Measurements from ENCODE around the gene CNKSR3.

CNKSR3 gene

GRCh38 chr6:154453329-154453728, 57.2 kb downstream of the CNKSR3 start:
- Histone ChIP-seq H3K27me3 (replicated peaks; ENCODE audit: control insufficient read depth, insufficient read depth, low read length) (no peaks in the 10 kb centered on the region), H3K4me3 (replicated peaks; ENCODE audit: low read depth, low read length) (no peak overlapping the region), H3K36me3 (ENCODE audit: control insufficient read depth, insufficient read depth, low read length) (no peaks in the 10 kb centered on the region)
- no peak for DNase-seq (ENCODE audit: extremely low read depth, insufficient read length)
- TF ChIP-seq, protein P1, sequence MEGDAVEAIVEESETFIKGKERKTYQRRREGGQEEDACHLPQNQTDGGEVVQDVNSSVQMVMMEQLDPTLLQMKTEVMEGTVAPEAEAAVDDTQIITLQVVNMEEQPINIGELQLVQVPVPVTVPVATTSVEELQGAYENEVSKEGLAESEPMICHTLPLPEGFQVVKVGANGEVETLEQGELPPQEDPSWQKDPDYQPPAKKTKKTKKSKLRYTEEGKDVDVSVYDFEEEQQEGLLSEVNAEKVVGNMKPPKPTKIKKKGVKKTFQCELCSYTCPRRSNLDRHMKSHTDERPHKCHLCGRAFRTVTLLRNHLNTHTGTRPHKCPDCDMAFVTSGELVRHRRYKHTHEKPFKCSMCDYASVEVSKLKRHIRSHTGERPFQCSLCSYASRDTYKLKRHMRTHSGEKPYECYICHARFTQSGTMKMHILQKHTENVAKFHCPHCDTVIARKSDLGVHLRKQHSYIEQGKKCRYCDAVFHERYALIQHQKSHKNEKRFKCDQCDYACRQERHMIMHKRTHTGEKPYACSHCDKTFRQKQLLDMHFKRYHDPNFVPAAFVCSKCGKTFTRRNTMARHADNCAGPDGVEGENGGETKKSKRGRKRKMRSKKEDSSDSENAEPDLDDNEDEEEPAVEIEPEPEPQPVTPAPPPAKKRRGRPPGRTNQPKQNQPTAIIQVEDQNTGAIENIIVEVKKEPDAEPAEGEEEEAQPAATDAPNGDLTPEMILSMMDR (IDR thresholded peaks at IDR 0.05; ENCODE audit: insufficient read depth, low read length, poor library complexity, severe bottlenecking): no peak

GRCh38 chr6:154450498-154450897, 60.0 kb downstream of the CNKSR3 start:
- no peaks in the 10 kb centered on the region for H3K36me3 ChIP-seq (ENCODE audit: control insufficient read depth, insufficient read depth, low read length)
- no peaks in the 10 kb centered on the region for H3K27me3 ChIP-seq (replicated peaks; ENCODE audit: control insufficient read depth, insufficient read depth, low read length)
- H3K4me3 ChIP-seq (replicated peaks; ENCODE audit: low read depth, low read length): no peak overlapping the region
- no peak for DNase-seq (ENCODE audit: extremely low read depth, insufficient read length)
- TF ChIP-seq, protein P1 (IDR thresholded peaks at IDR 0.05; ENCODE audit: insufficient read depth, low read length, poor library complexity, severe bottlenecking): no peak

DNA sequence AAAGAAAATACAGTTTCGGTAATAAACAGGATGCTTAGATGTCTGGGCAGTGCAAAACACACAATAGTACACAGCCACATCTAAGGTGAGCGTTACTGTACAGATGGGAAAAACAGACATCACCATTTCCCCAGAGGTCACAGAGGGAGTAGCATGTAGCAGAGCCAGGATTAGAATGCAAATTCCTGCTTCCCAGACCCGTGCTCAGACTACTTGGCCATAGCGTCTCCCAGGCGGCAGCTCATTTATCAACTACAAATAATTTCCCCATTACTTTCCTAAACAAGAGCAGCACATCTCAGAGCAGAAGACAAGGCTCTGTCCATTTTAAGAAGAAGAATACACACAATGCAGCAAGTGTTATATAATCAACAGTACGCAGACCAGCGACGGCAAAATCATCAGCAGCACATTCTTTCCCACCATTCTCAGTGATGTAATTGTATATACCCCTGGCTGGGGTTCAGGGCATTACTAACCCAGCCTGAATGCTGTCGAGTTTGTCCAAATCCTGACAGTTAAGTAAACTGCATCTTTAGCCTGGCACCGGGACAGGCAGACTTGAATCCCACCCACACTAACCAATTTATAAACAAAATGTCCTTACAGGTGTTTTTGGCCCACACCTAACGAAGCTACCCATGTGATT, 61.9 kb downstream of the CNKSR3 start:
- Histone ChIP-seq H3K27me3 (replicated peaks; ENCODE audit: control insufficient read depth, insufficient read depth, low read length) (no peaks in the 10 kb centered on the region), H3K36me3 (ENCODE audit: control insufficient read depth, insufficient read depth, low read length) (no peaks in the 10 kb centered on the region), H3K4me3 (replicated peaks; ENCODE audit: low read depth, low read length) (no peak overlapping the region)
- DNase-seq (ENCODE audit: extremely low read depth, insufficient read length): no peak
- TF ChIP-seq, protein P1 (IDR thresholded peaks at IDR 0.05; ENCODE audit: insufficient read depth, low read length, poor library complexity, severe bottlenecking): no peak

DNA sequence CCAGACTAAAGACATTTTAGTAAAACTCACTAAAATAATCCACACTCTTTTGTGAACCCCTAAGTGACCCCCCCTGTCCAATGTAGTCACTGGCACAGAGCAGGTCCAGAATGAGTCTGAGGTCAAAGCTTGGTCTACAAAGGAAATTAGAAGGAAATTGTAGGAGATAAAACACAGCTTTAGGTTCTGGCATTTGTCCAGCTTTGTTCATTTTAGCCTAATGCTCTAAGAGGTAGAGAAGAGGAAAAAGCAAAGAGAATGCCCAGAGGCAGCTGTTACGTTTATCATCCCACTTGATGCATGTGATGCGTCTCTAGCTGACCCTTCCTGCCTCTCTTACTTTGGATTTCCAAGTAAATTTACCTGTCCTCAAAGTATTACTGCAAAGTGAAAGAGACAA, 62.5 kb downstream of the CNKSR3 start:
- DNase-seq (ENCODE audit: extremely low read depth, insufficient read length): no peak
- Histone ChIP-seq H3K36me3 (ENCODE audit: control insufficient read depth, insufficient read depth, low read length) (no peaks in the 10 kb centered on the region), H3K27me3 (replicated peaks; ENCODE audit: control insufficient read depth, insufficient read depth, low read length) (no peaks in the 10 kb centered on the region), H3K4me3 (replicated peaks; ENCODE audit: low read depth, low read length) (no peak overlapping the region)
- TF ChIP-seq, protein P1 (IDR thresholded peaks at IDR 0.05; ENCODE audit: insufficient read depth, low read length, poor library complexity, severe bottlenecking): no peak

GRCh38 chr6:154446984-154447383, 63.5 kb downstream of the CNKSR3 start:
- TF ChIP-seq, protein P1 (IDR thresholded peaks at IDR 0.05; ENCODE audit: insufficient read depth, low read length, poor library complexity, severe bottlenecking): no peak
- H3K36me3 ChIP-seq (ENCODE audit: control insufficient read depth, insufficient read depth, low read length): no peaks in the 10 kb centered on the region
- DNase-seq (ENCODE audit: extremely low read depth, insufficient read length): no peak
- H3K27me3 ChIP-seq (replicated peaks; ENCODE audit: control insufficient read depth, insufficient read depth, low read length): no peaks in the 10 kb centered on the region
- no peak overlapping the region for H3K4me3 ChIP-seq (replicated peaks; ENCODE audit: low read depth, low read length)

DNA sequence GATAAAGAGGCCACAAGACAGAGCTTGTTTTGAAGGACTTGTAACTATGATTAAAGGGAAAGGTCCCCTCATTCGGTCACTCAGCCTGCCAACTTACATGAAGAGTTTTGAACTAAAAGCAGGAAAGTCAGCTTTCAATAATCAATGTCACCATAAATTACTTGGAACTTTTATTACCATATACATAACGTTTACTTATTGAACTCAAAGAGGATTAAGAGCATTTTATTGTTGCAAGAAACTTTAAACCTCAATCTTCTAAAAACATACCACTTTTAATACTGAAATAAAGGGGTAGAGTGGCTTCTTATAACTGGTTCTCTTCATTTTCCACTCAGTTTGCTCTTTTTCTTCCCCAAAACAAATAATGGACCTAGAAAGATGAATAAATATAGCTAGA, 65.1 kb downstream of the CNKSR3 start:
- DNase-seq (ENCODE audit: extremely low read depth, insufficient read length): no peak
- no peaks in the 10 kb centered on the region for H3K27me3 ChIP-seq (replicated peaks; ENCODE audit: control insufficient read depth, insufficient read depth, low read length)
- no peaks in the 10 kb centered on the region for H3K36me3 ChIP-seq (ENCODE audit: control insufficient read depth, insufficient read depth, low read length)
- TF ChIP-seq, protein P1 (IDR thresholded peaks at IDR 0.05; ENCODE audit: insufficient read depth, low read length, poor library complexity, severe bottlenecking): no peak
- H3K4me3 ChIP-seq (replicated peaks; ENCODE audit: low read depth, low read length): no peak overlapping the region
